ENCODE data around the gene SLAIN1. TPM values are rescaled to one million over a fixed set of nuclear protein-coding genes. Genes with fewer than 3 reads are reported as not detected.

SLAIN1 gene
- total and polyA plus RNA-seq, 2 of the 8 experiments (the other 6 are each of a cell fraction or from before 2014, with no cell fraction given), result 35.0 to 37.7 TPM

DNA sequence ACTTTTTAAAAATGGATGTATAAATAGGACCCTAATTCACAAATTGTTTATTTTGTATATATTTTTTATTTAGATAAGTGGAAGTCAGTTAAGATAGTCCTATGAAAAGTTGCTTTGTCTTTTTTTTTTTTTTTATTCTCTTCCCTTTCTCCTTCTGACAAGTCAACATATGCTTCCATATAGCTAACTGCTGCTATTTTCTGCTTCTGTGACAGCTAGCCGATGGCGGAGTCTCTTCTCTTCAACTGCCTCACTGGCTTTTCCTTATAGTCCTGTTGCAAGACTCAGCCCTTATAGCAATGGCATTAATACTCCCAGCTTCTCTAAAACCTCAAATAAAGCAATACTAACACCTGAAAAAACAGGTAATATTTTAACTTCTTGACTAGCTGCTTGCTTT lies 45.3 kb downstream of the SLAIN1 start:
- no peaks in the 10 kb centered on the region for H3K27me3 ChIP-seq (replicated peaks in 1 of 4; ENCODE audit: control insufficient read depth in 3 of 4, extremely low read depth in 1 of 4, insufficient read depth in 3 of 4, low read length in 3 of 4)
- no peak for FAIRE-seq
- H3K23ac ChIP-seq (ENCODE audit: insufficient read length), result no peak overlapping the region
- CTCF ChIA-PET (ENCODE audit: partially characterized antibody), result interaction anchor here (1.3 to 3.2 kb wide), 3 partner anchors 8 to 150 kb away, joined by 5 to 16 read pairs (median 8); no protein-coding TSS in a partner anchor
- WGBS, 2 experiments (ENCODE audit: extremely low coverage in 1 of 2, insufficient coverage in 1 of 2, insufficient read length in 1 of 2, insufficient replicate concordance in 2 of 2, low coverage in 1 of 2, low lambda C conversion rate in 2 of 2, missing lambda C conversion rate in 1 of 2), result 85% methylated on average over 2 of the region's 2 CpGs; no CpG with 5 or more reads in 1 of the 2 experiments
- H2BK15ac ChIP-seq (ENCODE audit: low read length), result no peak overlapping the region
- H3K27ac ChIP-seq (ENCODE audit: low read depth, low read length), result no peak overlapping the region
- H3K18ac ChIP-seq (ENCODE audit: extremely low read depth, low read length), result no peak overlapping the region
- no peak overlapping the region for H3K14ac ChIP-seq (ENCODE audit: insufficient read length)
- H4K5ac ChIP-seq (ENCODE audit: insufficient read length, low read depth, low read length), result no peak overlapping the region
- POLR2A ChIA-PET (ENCODE audit: partially characterized antibody), result interaction anchor here (0.6 kb wide), 1 partner anchor 186 kb away, joined by 3 read pairs; no protein-coding TSS in a partner anchor
- no peak overlapping the region for H2AFZ ChIP-seq (ENCODE audit: low read length)
- H3K9ac ChIP-seq (replicated peaks in 1 of 4; ENCODE audit: extremely low read depth in 1 of 4, low read depth in 3 of 4, low read length in 3 of 4), result no peak overlapping the region
- H4K91ac ChIP-seq (replicated peaks; ENCODE audit: insufficient read length, low read length), result no peak overlapping the region
- H3K36me3 ChIP-seq (ENCODE audit: control insufficient read depth in 2 of 4, insufficient read depth in 4 of 4, low read length in 3 of 4), result peaks cover 3 to 19% (median 16%) of the 10 kb centered on the region in 4 experiments
- TF ChIP-seq CHD2 (IDR thresholded peaks at IDR 0.05; ENCODE audit: low read length), result no peak
- H2BK12ac ChIP-seq (ENCODE audit: low read depth, low read length), result no peak overlapping the region
- H2BK5ac ChIP-seq (ENCODE audit: low read depth, low read length), result no peak overlapping the region
- no peak overlapping the region for H3K4me2 ChIP-seq (ENCODE audit: insufficient read depth in 1 of 2, low read depth in 2 of 2, low read length in 2 of 2)
- H3K79me1 ChIP-seq (ENCODE audit: low read depth, low read length), result peaks cover 6% of the 10 kb centered on the region
- H3K56ac ChIP-seq (replicated peaks; ENCODE audit: insufficient read length, low read depth, low read length), result no peak overlapping the region
- H3K23me2 ChIP-seq (ENCODE audit: low read depth, low read length), result no peaks in the 10 kb centered on the region
- no peak overlapping the region for H2AK5ac ChIP-seq (ENCODE audit: low read depth, low read length)
- H3K4me3 ChIP-seq (ENCODE audit: extremely low read depth in 1 of 4, insufficient read depth in 2 of 4, low read depth in 3 of 4, low read length in 4 of 4), result no peak overlapping the region
- DNase-seq (ENCODE audit: low read depth in 1 of 2, low spot score in 2 of 2), result no peak
- H4K8ac ChIP-seq (ENCODE audit: extremely low read depth, insufficient read depth, low read length), result no peak overlapping the region
- H3K4me1 ChIP-seq (replicated peaks in 1 of 4; ENCODE audit: control insufficient read depth in 3 of 4, insufficient read depth in 4 of 4, low read length in 3 of 4), result peaks cover 0 to 2% (median 0%) of the 10 kb centered on the region in 4 experiments; a peak in 2 of 7 replicates
- H2BK20ac ChIP-seq (ENCODE audit: low read length), result no peak overlapping the region
- no peaks in the 10 kb centered on the region for H3K9me3 ChIP-seq (ENCODE audit: insufficient read depth in 2 of 2, low read depth in 1 of 2, low read length in 1 of 2)
- no peak overlapping the region for H3K4ac ChIP-seq (replicated peaks; ENCODE audit: insufficient read length, low read depth, low read length)
- peaks cover 2 to 6% of the 10 kb centered on the region in 2 experiments for H4K20me1 ChIP-seq (replicated peaks in 1 of 2; ENCODE audit: control insufficient read depth in 1 of 2, insufficient read depth in 2 of 2, low read length in 2 of 2)
- H2BK120ac ChIP-seq (replicated peaks; ENCODE audit: low read depth, low read length), result no peak overlapping the region
- peaks cover 0 to 33% of the 10 kb centered on the region in 2 experiments; a peak in 2 of 4 replicates for H3K79me2 ChIP-seq (ENCODE audit: control insufficient read depth in 1 of 2, insufficient read depth in 2 of 2, low read length in 2 of 2)

Data from H1 (cell line).